ENCODE results near the gene SMIM20. TPM values are rescaled to one million over a fixed set of nuclear protein-coding genes. Genes with fewer than 3 reads are reported as not detected.

Gene SMIM20
- total RNA-seq, 2 experiments from 2014 or later = 7.2 to 9.1 TPM

- no peak for TF ChIP-seq CTCF (IDR thresholded peaks at IDR 0.05)
- H3K4me3 Mint-ChIP-seq = no peak overlapping the region
- H3K4me3 ChIP-seq (ENCODE audit: low read length) = no peak overlapping the region
- no peaks in the 10 kb centered on the region for H3K4me1 ChIP-seq (ENCODE audit: insufficient read depth, low read length)
- DNase-seq (no peak), ATAC-seq (ENCODE audit: poor library complexity) (no peak)
- CTCF ChIA-PET = no interaction called here
- intact Hi-C loops (cut with DNase I, micrococcal nuclease) = no loop called here
- H3K36me3 Mint-ChIP-seq (ENCODE audit: low read depth) = peaks cover 36% of the 10 kb centered on the region
- no peak overlapping the region for H3K27ac Mint-ChIP-seq
- no peaks in the 10 kb centered on the region for H3K27me3 ChIP-seq (ENCODE audit: control insufficient read depth in 1 of 2, insufficient read depth in 2 of 2, low read length in 2 of 2)
- no peaks in the 10 kb centered on the region for H3K27me3 Mint-ChIP-seq
- no peak overlapping the region for H3K27ac ChIP-seq (ENCODE audit: low read depth in 1 of 2, low read length in 2 of 2)
- POLR2A ChIA-PET = interaction anchor here (1.1 kb wide), 1 partner anchor 14 kb away, joined by 3 read pairs; the partner anchor contains the start of gene SMIM20
- no peaks in the 10 kb centered on the region for H3K4me1 Mint-ChIP-seq (ENCODE audit: low read depth)
- H3K9me3 Mint-ChIP-seq = no peaks in the 10 kb centered on the region
- peaks cover 10% of the 10 kb centered on the region for H3K36me3 ChIP-seq (ENCODE audit: insufficient read depth, low read length)
- H3K9me3 ChIP-seq (ENCODE audit: control insufficient read depth in 1 of 2, insufficient read depth in 1 of 2, low read length in 2 of 2) = no peaks in the 10 kb centered on the region
These were observed 13.6 kb downstream of the SMIM20 start for GRCh38 chr4:25927361-25928195.

- ChIA-PET CTCF (no interaction called here), POLR2A (no interaction called here)
- peaks cover 6% of the 10 kb centered on the region for H3K36me3 ChIP-seq (ENCODE audit: insufficient read depth, low read length)
- intact Hi-C loops (cut with DNase I, micrococcal nuclease) = no loop called here
- H3K27ac ChIP-seq (ENCODE audit: low read depth in 1 of 2, low read length in 2 of 2) = no peak overlapping the region
- TF ChIP-seq CTCF (IDR thresholded peaks at IDR 0.05) = no peak
- Mint-ChIP-seq H3K27ac (no peak overlapping the region), H3K27me3 (no peaks in the 10 kb centered on the region), H3K9me3 (no peaks in the 10 kb centered on the region), H3K4me1 (ENCODE audit: low read depth) (no peaks in the 10 kb centered on the region), H3K4me3 (no peak overlapping the region), H3K36me3 (ENCODE audit: low read depth) (peaks cover 28% of the 10 kb centered on the region)
- H3K9me3 ChIP-seq (ENCODE audit: control insufficient read depth in 1 of 2, insufficient read depth in 1 of 2, low read length in 2 of 2) = no peaks in the 10 kb centered on the region
- H3K27me3 ChIP-seq (ENCODE audit: control insufficient read depth in 1 of 2, insufficient read depth in 2 of 2, low read length in 2 of 2) = no peaks in the 10 kb centered on the region
- H3K4me3 ChIP-seq (ENCODE audit: low read length) = no peak overlapping the region
- DNase-seq = peak in 2 of 14 experiments; percentile 11 to 30
- no peaks in the 10 kb centered on the region for H3K4me1 ChIP-seq (ENCODE audit: insufficient read depth, low read length)
- ATAC-seq (ENCODE audit: poor library complexity) = no peak
These were observed 14.6 kb downstream of the SMIM20 start for GRCh38 chr4:25928379-25929297.

- no peak overlapping the region for H3K4me3 Mint-ChIP-seq
- Histone ChIP-seq H3K9me3 (ENCODE audit: control insufficient read depth in 1 of 2, insufficient read depth in 1 of 2, low read length in 2 of 2) (no peaks in the 10 kb centered on the region), H3K36me3 (ENCODE audit: insufficient read depth, low read length) (peaks cover 6% of the 10 kb centered on the region), H3K4me1 (ENCODE audit: insufficient read depth, low read length) (no peaks in the 10 kb centered on the region), H3K27ac (ENCODE audit: low read depth in 1 of 2, low read length in 2 of 2) (no peak overlapping the region), H3K27me3 (ENCODE audit: control insufficient read depth in 1 of 2, insufficient read depth in 2 of 2, low read length in 2 of 2) (no peaks in the 10 kb centered on the region), H3K4me3 (ENCODE audit: low read length) (no peak overlapping the region)
- ChIA-PET CTCF (no interaction called here), POLR2A (no interaction called here)
- H3K27ac Mint-ChIP-seq = no peak overlapping the region
- no peak for ATAC-seq (ENCODE audit: poor library complexity)
- no peaks in the 10 kb centered on the region for H3K27me3 Mint-ChIP-seq
- H3K36me3 Mint-ChIP-seq (ENCODE audit: low read depth) = peaks cover 23% of the 10 kb centered on the region
- TF ChIP-seq CTCF (IDR thresholded peaks at IDR 0.05) = no peak
- intact Hi-C loops (cut with DNase I, micrococcal nuclease) = no loop called here
- H3K9me3 Mint-ChIP-seq = no peaks in the 10 kb centered on the region
- no peak for DNase-seq
- no peaks in the 10 kb centered on the region for H3K4me1 Mint-ChIP-seq (ENCODE audit: low read depth)
These were observed 15.3 kb downstream of the SMIM20 start for GRCh38 chr4:25929298-25929686.

Data from CD4-positive, alpha-beta T cell (primary cell).